SK-N-DZ (cell line): Measurements from ENCODE around the gene GIMAP1.

Source experiments
- DNase-seq: peaks from one replicate; pipeline ENCODE4 v3.0.0-alpha.2; 2015; ENCODE audit warnings: low spot score

Gene GIMAP1

DNA sequence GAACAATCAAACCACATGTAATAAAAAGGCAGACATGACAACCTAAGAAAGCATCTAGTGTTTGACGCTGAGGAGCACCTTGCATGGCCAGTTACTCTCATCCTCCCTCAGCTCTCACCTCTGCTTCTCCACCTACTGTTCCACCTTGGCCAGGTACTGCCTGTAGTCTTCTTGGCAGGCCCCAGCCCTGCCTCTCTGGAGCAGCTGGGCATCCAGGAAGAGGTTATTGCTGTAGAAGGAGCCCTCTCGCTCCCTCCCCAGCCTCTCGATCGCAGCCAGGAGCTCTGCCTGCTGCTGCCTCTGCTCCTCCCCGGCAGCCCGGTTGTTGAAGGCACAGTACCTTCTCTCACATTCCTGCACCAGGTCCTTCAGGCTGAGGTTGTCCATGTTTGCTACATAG lies 30.5 kb downstream of the GIMAP1 start:
- DNase-seq, result no peak

DNA sequence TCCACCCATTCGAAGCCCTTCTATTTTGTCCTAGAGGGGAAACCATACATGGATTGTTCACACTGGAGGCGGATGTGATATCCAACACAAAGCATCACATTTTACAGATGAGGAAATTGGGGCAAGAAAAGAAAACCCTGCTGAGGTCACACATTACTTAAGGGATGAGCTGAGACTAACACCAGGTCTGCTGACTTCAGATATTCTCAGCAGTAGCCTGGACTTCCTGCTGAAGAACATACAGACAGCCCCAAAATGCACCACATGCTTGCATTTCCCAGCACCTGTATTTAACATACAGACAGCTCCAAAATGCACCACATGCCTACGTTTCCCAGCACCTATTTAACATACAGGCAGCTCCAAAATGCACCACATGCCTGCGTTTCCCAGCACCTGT lies 32.0 kb downstream of the GIMAP1 start:
- no peak for DNase-seq

DNA sequence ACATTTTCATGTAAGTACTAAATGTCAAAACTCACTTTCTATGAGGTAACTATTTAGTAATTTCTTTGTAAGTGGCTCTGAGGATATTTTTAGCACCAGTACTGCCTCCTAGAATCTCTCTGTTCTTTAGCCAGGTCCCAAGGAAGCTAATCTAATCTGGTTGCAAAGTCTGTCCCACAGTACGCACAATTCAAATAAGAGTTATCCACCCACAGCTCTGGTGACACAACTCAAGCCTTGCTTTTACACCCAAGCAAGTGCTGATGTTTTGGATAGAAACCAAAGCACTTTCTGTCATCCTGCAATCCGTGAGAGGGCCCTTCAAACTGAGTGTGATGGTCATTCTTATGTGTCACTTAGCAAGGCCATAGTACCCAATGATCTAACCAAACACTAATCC lies 35.3 kb downstream of the GIMAP1 start:
- DNase-seq, result no peak

DNA sequence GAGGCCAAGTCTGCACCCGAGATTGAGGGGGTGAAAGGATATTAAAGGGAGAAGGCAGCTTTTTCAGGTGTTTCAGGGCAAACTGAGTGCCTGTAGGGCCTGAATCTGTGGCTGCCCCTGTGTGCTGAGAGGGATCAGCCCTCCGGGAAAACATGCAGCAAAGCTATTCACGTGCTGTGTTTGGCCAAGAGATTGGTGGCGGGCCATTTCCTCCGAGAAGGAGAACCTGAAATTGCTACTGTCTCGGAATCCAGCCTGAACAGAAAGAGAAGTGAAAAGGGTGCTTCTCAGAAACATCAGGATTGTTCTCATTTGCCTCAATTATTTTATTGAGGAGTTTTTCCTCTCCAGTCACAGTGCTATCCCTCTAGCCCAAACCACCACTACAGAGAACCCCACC lies 36.8 kb downstream of the GIMAP1 start:
- no peak for DNase-seq

DNA sequence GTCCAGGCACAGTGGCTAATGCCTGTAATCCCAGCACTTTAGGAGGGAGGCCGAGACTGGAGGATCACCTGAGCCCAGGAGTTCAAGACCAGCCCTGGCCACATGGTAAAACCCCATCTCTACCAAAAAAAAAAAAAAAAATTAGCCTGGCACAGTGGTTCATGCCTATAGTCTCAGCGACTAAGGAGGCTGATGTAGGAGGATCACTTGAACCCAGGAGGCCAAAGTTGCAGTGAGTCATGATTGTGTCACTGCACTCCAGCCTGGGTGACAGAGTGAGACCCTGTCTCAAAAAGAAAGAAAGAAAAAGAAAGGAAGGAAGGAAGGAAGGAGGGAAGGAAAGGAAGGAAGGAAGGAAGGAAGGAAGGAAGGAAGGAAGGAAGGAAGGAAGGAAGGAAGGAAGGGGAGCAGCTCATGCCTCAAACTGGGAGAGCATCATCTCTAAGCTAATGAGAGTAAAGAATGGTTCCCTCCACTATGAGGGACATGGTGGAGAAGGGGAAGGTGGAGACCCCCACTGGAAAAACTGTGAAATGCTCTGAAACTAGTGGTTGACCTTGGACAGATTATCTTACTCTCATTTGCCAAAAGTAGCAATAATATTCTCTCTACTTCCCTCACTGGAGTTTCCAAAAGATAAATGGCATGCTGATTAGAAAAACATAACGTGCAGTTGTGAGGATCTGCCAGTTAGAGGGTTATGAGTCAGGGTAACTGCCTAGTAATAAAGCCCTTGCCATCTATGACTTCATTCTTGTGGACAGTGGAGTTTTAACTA lies 37.6 kb downstream of the GIMAP1 start:
- DNase-seq, result no peak

DNA sequence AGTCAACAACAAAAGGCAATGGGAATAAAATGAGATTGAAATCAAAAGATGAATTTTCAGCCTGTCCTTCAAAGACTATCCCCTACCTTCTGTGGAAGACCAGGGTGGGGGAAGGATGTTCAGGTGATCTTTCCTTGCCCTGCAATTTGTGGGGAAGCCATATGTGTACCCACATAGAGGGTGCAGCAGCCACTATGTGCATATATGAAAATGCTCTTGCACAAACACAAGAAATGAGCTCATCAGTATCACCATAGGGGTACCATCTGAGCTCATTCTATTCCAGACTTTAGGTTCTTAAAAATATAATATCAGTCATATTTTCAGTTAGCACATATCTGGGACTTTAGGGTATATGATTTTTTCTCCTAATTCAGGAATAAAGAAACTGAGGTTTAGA lies 38.5 kb downstream of the GIMAP1 start:
- DNase-seq, result no peak

DNA sequence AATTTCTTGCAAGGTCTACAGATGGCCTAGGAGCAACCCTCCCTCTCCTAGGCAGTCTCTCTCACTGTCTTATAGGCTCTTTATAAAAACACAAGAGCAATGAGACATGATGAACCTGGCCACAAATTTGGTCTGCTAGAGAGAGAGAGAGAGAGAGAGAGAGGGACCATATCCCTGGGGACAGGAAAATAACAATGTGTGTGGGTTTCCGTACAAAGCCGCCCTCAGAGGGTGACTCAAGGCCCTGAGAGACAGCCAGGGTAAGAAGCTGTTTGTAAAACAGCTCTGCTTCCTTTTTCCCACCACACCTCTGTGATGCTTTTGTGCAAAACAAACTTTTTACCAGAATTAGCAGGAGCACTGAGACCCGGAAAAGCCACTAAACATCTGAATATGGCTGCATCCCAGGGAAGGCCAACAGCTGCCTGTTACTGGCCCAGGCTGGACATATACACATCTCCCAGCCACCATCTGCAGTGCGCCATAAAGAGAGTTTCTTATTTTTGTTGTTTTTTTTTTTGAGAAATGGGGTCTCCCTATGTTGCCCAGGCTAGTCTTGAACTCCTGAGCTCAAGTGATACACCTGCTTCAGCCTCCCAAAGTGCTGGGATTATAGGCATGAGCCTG lies 39.2 kb downstream of the GIMAP1 start:
- no peak for DNase-seq

DNA sequence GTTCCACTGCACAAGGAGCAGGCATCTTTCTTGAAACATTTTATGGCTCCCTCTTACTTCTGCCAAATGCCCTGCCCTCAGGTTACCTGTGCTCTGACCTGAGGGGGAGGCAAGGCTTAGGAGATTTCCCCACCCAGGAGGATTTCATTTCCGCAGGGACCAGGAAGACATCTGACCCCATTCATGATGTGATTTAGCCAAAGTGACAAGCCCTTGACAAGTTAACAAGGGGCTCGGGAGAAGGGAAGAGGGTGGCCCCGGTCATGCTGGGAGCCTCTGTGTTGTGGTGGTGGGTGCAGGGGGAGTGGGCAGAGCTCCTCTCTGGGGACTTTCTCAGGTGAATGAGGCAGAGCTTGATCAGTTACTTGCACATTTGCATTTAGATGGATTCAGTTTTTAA lies 39.8 kb downstream of the GIMAP1 start:
- no peak for DNase-seq

DNA sequence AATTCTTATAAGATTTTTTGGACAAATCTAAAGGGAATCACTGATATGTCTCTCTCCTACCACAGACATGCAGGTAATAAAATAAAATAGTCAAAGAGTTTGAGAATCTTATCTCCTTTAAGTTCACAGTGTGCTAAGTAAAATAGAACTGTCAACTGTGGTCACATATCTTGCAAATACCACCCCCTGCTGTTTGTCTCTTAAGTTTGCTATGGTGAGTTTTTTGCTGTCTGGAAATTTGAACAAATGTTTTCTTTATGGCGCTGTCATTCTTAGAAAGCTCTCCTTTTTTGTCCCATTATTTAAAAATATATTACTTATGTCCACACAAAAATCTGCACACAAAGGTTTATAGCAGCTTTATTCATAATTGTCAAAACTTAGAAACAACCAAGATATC lies 40.4 kb downstream of the GIMAP1 start:
- DNase-seq, result no peak

DNA sequence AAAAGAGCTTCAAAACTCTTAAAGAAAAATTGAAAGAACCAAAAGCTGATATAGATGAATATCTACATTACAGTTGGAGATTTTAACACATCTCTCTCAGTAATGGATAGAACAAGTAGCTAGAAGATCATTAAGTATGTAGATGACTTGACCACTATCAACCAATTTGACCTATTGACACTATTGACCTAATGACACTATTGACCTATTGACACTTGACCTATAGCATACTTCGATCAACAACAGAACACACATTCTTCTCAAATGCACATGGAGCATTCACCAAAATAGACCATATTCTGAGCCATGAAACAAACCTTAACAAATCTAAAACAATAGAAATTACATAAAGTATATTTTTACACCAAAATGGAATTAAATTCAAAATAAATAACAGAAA lies 43.1 kb downstream of the GIMAP1 start:
- no peak for DNase-seq

DNA sequence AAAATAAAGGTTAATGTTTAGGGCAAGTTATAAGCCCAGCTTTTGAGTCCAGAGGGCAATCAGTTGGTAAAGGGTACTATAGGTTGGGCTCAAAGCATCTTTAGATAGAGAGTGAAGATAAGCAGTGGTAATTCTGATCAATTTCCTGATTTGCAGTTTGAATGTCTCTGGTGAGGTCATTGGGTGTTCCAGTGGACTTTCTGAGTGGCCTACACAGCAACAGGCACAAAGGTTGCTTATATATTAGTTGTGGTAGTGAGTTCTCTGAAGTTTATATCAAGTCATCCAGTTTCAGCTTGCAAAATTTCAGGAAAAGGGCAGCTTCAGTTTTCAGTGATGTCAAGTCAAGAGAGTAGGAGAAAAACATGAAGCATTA lies 49.9 kb downstream of the GIMAP1 start:
- DNase-seq, result no peak

DNA sequence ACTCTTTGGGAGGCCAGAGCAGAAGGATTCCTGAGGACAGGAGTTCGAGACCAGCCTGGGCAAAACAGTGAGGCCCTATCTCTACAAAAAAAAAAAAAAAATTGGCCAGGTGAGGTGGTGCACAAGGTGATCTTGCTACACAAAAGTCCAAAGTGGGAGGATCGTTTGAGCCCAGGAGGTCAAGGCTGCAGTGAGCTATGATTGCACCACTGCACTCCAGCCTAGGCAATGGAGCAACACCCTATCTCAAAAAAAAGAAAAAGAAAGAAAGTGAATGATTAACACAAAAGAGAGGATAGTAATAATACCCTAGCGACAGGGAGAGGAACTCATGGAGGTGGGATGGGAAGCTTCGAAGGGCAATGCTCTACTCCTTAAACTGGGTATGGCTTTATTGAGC lies 53.4 kb downstream of the GIMAP1 start:
- DNase-seq, result no peak
